GM12874 (cell line): ENCODE measurements around the gene POLR1C.

Source experiments
- TF ChIP-seq, protein P1 (sequence below): IDR thresholded peaks from 2 replicates; pipeline ENCODE4 v1.5.1; 2011; ENCODE audit warnings: low read depth, mild to moderate bottlenecking, control low read depth, low read length, moderate library complexity; ENCODE audit not compliant: insufficient read depth

POLR1C gene

DNA sequence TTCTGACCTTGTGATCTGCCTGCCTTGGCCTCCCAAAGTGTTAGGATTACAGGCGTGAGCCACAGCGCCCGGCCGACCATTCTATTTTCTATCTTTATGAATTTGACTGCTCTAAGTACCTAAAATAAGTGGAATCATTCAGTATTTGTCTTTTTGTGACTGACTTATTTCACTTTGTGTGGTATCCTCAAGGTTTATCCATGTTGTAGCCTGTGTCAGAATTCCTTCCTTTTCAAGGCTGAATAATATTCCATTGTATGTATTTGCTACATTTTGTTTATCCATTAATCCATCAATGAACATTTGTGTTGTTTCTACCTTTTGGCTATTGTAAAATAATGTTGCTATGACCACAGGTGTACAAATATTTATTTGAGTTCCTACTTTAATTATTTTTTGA is 44.4 kb upstream of the POLR1C start:
- TF ChIP-seq, protein P1, sequence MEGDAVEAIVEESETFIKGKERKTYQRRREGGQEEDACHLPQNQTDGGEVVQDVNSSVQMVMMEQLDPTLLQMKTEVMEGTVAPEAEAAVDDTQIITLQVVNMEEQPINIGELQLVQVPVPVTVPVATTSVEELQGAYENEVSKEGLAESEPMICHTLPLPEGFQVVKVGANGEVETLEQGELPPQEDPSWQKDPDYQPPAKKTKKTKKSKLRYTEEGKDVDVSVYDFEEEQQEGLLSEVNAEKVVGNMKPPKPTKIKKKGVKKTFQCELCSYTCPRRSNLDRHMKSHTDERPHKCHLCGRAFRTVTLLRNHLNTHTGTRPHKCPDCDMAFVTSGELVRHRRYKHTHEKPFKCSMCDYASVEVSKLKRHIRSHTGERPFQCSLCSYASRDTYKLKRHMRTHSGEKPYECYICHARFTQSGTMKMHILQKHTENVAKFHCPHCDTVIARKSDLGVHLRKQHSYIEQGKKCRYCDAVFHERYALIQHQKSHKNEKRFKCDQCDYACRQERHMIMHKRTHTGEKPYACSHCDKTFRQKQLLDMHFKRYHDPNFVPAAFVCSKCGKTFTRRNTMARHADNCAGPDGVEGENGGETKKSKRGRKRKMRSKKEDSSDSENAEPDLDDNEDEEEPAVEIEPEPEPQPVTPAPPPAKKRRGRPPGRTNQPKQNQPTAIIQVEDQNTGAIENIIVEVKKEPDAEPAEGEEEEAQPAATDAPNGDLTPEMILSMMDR, result no peak

DNA sequence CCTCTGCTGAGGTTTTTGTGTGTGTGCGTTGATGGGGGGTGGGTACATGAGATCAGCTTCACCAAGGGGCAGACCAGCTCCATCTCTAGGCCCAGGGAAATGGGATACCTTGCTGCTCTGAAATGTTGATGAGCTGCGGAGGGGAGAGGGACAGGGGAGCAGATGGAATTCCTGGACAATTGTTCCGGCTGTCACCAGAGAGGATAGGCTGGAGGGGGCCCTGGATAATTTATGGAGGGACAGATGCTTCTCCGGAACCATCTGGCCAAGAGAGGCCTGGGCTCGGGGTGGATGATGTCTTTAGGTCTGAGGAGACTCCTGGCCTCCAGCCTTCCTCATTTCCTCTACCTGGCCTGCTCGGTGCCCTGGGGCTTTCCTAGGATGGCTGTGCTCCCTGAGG is 41.4 kb upstream of the POLR1C start:
- TF ChIP-seq, protein P1, result no peak

DNA sequence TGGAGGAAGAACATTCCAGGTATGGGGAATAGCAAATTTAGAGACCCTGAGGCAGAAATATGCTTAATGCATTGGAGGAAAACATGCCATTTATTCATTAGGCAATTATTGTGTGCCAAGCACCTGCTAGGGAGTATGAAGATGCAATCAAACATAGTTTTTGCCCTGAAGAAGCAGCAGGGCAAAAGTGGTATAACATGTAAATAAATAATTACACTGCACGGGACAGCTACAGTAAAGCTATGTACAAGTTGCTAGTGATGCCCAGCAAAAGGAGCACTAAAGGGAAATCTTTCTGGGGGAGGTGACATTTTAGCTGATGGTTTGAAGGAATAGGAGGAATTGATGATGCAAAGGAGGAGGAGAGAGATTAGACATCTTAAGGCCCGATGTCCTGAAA is 40.1 kb upstream of the POLR1C start:
- TF ChIP-seq, protein P1, result no peak

DNA sequence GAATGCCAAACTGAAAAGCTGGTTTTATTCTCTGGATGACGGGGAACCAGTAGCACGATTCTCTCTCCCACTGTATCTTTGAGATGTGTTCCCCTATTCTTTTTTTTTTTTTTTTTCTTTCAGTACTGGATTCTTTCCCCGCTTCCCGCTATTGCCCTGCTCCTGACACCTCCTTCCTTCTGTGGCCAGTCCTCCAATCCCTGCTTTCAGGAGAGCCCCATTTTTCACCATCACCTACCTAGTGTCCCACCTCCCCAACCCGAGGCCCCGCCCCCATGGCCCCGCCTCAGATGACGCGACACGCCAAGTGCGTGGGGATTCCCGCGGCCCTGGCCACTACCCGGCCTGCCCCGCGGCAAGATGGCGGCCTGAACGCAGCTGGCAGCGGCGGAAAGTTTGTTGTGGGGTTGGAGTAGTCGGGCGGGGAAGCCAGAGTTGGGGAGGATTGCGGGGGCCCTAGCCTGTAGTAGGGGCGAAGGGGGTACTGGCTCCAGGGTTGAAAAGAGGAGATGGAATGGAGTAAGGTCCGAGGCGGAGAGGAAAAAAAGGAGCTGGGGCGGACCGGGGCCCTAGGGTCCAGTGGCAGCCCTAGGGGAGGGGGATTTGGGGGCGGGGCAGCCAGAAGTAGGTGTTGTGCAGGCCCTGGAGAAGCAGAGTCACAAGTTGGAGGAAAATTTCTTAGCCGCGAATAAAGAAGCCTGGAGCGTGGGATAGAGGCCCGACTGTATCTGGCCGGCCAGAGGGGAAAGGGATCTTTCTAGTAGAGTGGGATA is 39.5 kb upstream of the POLR1C start, which contains the start of gene TJAP1:
Gene TJAP1, plus strand, starts transcription at position 336 of the 773 bp plus-strand sequence. CDS start 21,432 bp downstream, outside the sequence.
- TF ChIP-seq, protein P1, result no peak

DNA sequence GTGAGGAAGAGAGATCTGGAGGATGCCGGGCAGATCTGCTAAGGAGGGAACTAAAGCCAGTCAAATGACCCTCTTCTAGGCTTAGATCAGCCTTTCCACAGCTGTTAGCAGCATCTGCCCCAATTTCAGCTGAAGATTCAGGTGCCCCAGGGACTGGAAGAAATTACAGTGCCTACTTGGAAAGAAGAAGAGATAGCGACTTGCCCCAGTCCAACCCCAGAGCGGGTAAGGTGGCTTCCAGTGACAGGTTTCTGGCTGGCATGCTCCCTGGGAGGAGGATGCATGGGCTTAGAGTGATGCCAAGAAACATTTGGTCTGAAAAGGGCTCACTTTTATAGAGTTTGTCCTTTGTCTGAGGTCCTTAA is 38.9 kb upstream of the POLR1C start:
- TF ChIP-seq, protein P1, result no peak

DNA sequence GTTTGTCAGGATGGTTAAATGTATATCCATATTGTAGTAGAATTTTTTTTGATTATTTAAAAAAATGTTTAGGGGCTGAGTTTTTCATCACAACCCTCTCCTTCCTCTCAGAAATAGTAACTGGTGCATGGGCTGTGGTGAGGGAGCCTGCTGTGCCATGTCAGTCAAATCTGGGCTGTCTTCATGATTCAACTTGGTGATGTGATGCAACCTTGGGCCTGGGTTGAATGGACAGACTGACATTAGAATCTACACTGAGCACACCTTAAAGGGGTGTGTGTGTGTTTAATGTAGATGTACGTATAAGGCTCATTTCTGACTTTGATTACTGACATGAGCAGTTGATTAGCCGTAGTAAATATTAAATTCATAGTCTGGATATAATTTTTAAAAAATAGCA is 35.8 kb upstream of the POLR1C start:
- TF ChIP-seq, protein P1, result no peak

- TF ChIP-seq, protein P1, result no peak
Measured at GRCh38 chr6:43481591-43482236, 35.2 kb upstream of the POLR1C start.
